ENCODE data around the gene KIRREL1. TPM values are rescaled to one million over a fixed set of nuclear protein-coding genes. Genes with fewer than 3 reads are reported as not detected.
A peak's percentile ranks its signal among the peaks of the same experiment; 100 is the strongest.

KIRREL1 gene
- total and polyA plus RNA-seq, 2 experiments from 2014 or later, result 5.1 to 35.2 TPM

DNA sequence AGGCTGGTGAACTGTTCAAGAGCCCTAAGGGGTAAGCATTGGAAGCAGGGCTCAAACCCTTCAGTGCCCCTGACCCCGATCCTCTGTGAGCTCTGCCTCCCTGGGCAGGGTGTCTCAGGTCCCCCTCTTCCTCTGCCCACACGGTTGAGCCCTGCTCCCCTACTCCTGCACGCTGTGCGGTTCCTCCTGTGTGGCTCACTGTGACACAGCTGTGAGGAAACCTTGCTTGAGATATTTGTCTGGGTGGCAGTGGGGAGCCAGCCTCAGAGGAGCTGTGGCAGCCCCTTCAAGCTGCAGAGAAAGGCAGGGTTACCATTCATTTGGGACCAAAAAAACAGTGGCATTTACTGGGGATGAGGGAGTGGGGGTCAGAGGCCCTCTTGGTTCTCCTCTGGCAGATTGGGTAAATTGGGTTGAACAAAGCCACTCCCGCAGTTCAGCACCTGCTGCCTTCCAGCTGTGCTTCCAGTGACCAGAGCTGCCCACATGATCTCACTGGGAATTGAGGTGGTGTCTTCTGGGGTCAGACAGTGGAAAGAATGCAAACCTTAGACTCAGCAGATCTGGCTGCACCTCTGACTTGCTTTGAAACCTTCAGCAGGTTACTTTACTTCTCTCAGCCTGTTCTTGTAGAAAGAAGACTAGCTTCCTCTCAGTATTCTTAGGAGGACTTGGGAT lies 126.7 kb downstream of the KIRREL1 start:
- Mint-ChIP-seq H3K36me3 (ENCODE audit: low read depth) (peaks cover 3% of the 10 kb centered on the region; the same call in 2 of the 3 replicates), H3K27me3 (ENCODE audit: insufficient read depth, low read depth, poor library complexity) (peaks cover 21% of the 10 kb centered on the region), H3K4me3 (no peak overlapping the region), H3K4me1 (peaks cover 48% of the 10 kb centered on the region), H3K9me3 (peaks cover 3% of the 10 kb centered on the region; the same call in 2 of the 3 replicates), H3K27ac (no peak overlapping the region)
- Histone ChIP-seq H3K27ac (ENCODE audit: low read depth) (no peak overlapping the region), H3K36me3 (ENCODE audit: insufficient read depth) (no peaks in the 10 kb centered on the region), H3K9me2 (ENCODE audit: insufficient read depth) (no peaks in the 10 kb centered on the region), H3K4me1 (ENCODE audit: insufficient read depth) (peaks cover 24% of the 10 kb centered on the region), H4K20me1 (replicated peaks; ENCODE audit: insufficient read depth) (no peaks in the 10 kb centered on the region), H3K27me3 (ENCODE audit: insufficient read depth) (no peaks in the 10 kb centered on the region), H3F3A (replicated peaks; ENCODE audit: low read depth) (peaks cover 5% of the 10 kb centered on the region; the same call in 1 of the 2 replicates), H3K79me2 (replicated peaks; ENCODE audit: insufficient read depth) (no peaks in the 10 kb centered on the region), H3K4me2 (no peak overlapping the region), H3K4me3 (no peak overlapping the region), H2AFZ (peak overlapping the region; percentile 72)
- DNase-seq (ENCODE audit: low spot score) (no peak), ATAC-seq (no peak)
- TF ChIP-seq ZNF331 (CRISPR knock-in tag; IDR thresholded peaks at IDR 0.05; ENCODE audit: low read depth) (no peak), EZH2 (IDR thresholded peaks at IDR 0.05; ENCODE audit: low read depth, unreplicated experiment) (no peak), POLR2AphosphoS5 (IDR thresholded peaks at IDR 0.05; ENCODE audit: low read depth) (no peak), ZNF114 (CRISPR knock-in tag; IDR thresholded peaks at IDR 0.05) (no peak), JUNB (IDR thresholded peaks at IDR 0.05; ENCODE audit: unreplicated experiment) (no peak)
- TF ChIP-seq, protein P1, sequence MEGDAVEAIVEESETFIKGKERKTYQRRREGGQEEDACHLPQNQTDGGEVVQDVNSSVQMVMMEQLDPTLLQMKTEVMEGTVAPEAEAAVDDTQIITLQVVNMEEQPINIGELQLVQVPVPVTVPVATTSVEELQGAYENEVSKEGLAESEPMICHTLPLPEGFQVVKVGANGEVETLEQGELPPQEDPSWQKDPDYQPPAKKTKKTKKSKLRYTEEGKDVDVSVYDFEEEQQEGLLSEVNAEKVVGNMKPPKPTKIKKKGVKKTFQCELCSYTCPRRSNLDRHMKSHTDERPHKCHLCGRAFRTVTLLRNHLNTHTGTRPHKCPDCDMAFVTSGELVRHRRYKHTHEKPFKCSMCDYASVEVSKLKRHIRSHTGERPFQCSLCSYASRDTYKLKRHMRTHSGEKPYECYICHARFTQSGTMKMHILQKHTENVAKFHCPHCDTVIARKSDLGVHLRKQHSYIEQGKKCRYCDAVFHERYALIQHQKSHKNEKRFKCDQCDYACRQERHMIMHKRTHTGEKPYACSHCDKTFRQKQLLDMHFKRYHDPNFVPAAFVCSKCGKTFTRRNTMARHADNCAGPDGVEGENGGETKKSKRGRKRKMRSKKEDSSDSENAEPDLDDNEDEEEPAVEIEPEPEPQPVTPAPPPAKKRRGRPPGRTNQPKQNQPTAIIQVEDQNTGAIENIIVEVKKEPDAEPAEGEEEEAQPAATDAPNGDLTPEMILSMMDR (conservative IDR thresholded peaks at IDR 0.05; ENCODE audit: low read depth in 2 of 2), result no peak
- TF ChIP-seq, protein P2, sequence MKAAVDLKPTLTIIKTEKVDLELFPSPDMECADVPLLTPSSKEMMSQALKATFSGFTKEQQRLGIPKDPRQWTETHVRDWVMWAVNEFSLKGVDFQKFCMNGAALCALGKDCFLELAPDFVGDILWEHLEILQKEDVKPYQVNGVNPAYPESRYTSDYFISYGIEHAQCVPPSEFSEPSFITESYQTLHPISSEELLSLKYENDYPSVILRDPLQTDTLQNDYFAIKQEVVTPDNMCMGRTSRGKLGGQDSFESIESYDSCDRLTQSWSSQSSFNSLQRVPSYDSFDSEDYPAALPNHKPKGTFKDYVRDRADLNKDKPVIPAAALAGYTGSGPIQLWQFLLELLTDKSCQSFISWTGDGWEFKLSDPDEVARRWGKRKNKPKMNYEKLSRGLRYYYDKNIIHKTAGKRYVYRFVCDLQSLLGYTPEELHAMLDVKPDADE (IDR thresholded peaks at IDR 0.05), result no peak
- TF ChIP-seq, protein P3, sequence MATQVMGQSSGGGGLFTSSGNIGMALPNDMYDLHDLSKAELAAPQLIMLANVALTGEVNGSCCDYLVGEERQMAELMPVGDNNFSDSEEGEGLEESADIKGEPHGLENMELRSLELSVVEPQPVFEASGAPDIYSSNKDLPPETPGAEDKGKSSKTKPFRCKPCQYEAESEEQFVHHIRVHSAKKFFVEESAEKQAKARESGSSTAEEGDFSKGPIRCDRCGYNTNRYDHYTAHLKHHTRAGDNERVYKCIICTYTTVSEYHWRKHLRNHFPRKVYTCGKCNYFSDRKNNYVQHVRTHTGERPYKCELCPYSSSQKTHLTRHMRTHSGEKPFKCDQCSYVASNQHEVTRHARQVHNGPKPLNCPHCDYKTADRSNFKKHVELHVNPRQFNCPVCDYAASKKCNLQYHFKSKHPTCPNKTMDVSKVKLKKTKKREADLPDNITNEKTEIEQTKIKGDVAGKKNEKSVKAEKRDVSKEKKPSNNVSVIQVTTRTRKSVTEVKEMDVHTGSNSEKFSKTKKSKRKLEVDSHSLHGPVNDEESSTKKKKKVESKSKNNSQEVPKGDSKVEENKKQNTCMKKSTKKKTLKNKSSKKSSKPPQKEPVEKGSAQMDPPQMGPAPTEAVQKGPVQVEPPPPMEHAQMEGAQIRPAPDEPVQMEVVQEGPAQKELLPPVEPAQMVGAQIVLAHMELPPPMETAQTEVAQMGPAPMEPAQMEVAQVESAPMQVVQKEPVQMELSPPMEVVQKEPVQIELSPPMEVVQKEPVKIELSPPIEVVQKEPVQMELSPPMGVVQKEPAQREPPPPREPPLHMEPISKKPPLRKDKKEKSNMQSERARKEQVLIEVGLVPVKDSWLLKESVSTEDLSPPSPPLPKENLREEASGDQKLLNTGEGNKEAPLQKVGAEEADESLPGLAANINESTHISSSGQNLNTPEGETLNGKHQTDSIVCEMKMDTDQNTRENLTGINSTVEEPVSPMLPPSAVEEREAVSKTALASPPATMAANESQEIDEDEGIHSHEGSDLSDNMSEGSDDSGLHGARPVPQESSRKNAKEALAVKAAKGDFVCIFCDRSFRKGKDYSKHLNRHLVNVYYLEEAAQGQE (IDR thresholded peaks at IDR 0.05; ENCODE audit: unreplicated experiment), result no peak

Data from GM23338 (cell line).